Lung (tissue), 12 donors: Measurements from ENCODE around the gene THADA. TPM values are rescaled to one million over a fixed set of nuclear protein-coding genes. Genes with fewer than 3 reads are reported as not detected.

ENCODE experiments used
- ATAC-seq: fragments of 200-7000 bp; cut with Tn5 transposase; one replicate; pipeline ENCODE4 v1.9.1; 2020; ENCODE audit warnings: moderate number of reproducible peaks; ENCODE audit not compliant: insufficient read depth, low FRiP score
- DNase-seq, 3 donors: peaks; one replicate each; pipeline ENCODE4 v3.0.0-alpha.2; 2013 to 2017
- H3K27ac ChIP-seq, 2 donors: one replicate each; pipeline ENCODE4 v1.5.1; 2013; ENCODE audit warnings: mild to moderate bottlenecking in 2 of 2, moderate library complexity in 2 of 2, control low read depth in 1 of 2, inconsistent platforms in 1 of 2, low read depth in 1 of 2, low read length in 1 of 2
- H3K27me3 ChIP-seq, 3 donors: one replicate each; pipeline ENCODE4 v1.5.1; 2013; ENCODE audit warnings: low read length in 2 of 3; ENCODE audit not compliant: control insufficient read depth in 3 of 3, insufficient read depth in 3 of 3
- H3K36me3 ChIP-seq, 4 donors: one replicate each; pipeline ENCODE4 v1.5.1; 2013; ENCODE audit warnings: low read length in 4 of 4, mild to moderate bottlenecking in 1 of 4, moderate library complexity in 1 of 4; ENCODE audit not compliant: control insufficient read depth in 4 of 4, insufficient read depth in 4 of 4
- H3K4me1 ChIP-seq, 5 donors: one replicate each; pipeline ENCODE4 v1.5.1; 2013; ENCODE audit warnings: low read length in 5 of 5, mild to moderate bottlenecking in 2 of 5, moderate library complexity in 1 of 5; ENCODE audit not compliant: control insufficient read depth in 5 of 5, insufficient read depth in 5 of 5
- H3K4me3 ChIP-seq: one replicate; pipeline ENCODE4 v1.5.1; 2013; ENCODE audit warnings: mild to moderate bottlenecking, control low read depth, moderate library complexity
- H3K9ac ChIP-seq, 2 donors: one replicate each; pipeline ENCODE4 v1.5.1; 2013; ENCODE audit warnings: low read length in 2 of 2, control low read depth in 1 of 2; ENCODE audit not compliant: insufficient read depth in 1 of 2
- H3K9me3 ChIP-seq, 4 donors: one replicate each; pipeline ENCODE4 v1.5.1; 2013; ENCODE audit warnings: low read length in 3 of 4, mild to moderate bottlenecking in 1 of 4, moderate library complexity in 1 of 4; ENCODE audit not compliant: control insufficient read depth in 4 of 4, insufficient read depth in 3 of 4
- whole genome bisulfite sequencing, 2 donors: extraction: QIAGEN DNeasy Blood & Tissue Kit; methylation state at CpG; one replicate each; pipeline ENCODE4 v1.1.7; 2013; 5-methylcytosine and 5-hydroxymethylcytosine counted together
- polyA plus RNA-seq, 2 donors: library from polyadenylated mRNA; stranded (reverse); fragments of 200-250 nt; gene quantifications; one replicate each; pipeline ENCODE4 v1.2.1, GENCODE V29; 2013
- total RNA-seq, 2 donors: library from RNA; depleted of rRNA in 1 of 2; stranded (reverse); fragments of >200 nt in 1 of 2; gene quantifications; one replicate each; pipeline ENCODE4 v1.2.1, GENCODE V29; 2014 to 2021
- TF ChIP-seq, protein P1 (sequence below): IDR thresholded peaks from 2 replicates; pipeline ENCODE4 v1.5.1; 2012; ENCODE audit warnings: mild to moderate bottlenecking; ENCODE audit errors: control extremely low read depth, extremely low read depth
- donor health status: control.
- donor health status: control.
- donor health status: Bipolar disorder and iron deficiency.
- donor health status: healthy.
- donor health status: DM: yes; HTN: yes; CAD: no.

The THADA gene
- total and polyA plus RNA-seq, 4 donors = 11.3 to 72.5 (median 25.2) TPM

GRCh38 chr2:43507137-43507536, 88.7 kb downstream of the THADA start:
- 96 to 99% methylated on average over 2 of the region's 2 CpGs for WGBS, 2 donors
- H3K4me1 ChIP-seq = peaks cover 0 to 9% (median 0%) of the 10 kb centered on the region in 5 donors
- no peak for ATAC-seq
- H3K36me3 ChIP-seq = peaks cover 4 to 13% (median 6%) of the 10 kb centered on the region in 4 donors
- H3K9ac ChIP-seq = no peak overlapping the region
- no peak for DNase-seq
- no peaks in the 10 kb centered on the region for H3K27me3 ChIP-seq
- TF ChIP-seq, protein P1, sequence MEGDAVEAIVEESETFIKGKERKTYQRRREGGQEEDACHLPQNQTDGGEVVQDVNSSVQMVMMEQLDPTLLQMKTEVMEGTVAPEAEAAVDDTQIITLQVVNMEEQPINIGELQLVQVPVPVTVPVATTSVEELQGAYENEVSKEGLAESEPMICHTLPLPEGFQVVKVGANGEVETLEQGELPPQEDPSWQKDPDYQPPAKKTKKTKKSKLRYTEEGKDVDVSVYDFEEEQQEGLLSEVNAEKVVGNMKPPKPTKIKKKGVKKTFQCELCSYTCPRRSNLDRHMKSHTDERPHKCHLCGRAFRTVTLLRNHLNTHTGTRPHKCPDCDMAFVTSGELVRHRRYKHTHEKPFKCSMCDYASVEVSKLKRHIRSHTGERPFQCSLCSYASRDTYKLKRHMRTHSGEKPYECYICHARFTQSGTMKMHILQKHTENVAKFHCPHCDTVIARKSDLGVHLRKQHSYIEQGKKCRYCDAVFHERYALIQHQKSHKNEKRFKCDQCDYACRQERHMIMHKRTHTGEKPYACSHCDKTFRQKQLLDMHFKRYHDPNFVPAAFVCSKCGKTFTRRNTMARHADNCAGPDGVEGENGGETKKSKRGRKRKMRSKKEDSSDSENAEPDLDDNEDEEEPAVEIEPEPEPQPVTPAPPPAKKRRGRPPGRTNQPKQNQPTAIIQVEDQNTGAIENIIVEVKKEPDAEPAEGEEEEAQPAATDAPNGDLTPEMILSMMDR = no peak
- no peak overlapping the region for H3K4me3 ChIP-seq
- H3K9me3 ChIP-seq = no peaks in the 10 kb centered on the region
- H3K27ac ChIP-seq = no peak overlapping the region

DNA sequence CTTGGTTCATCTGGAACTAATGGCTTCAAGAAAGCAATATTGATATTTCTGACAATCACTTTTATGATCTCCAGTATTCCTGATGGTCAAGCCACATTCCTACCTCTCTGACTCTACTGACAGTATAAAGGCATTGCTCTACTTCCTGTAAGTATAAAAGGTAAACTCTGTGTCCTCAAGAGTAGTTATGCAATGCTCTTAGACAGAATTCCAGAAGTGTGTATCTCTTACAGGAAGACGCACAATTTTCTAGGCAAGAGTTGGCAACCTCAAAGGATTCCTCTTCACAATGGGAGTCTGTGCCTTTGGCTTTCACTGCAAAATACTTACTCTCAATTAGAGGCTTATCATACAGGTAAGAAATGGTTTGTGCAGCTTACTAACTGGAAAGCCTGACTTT, 100.1 kb downstream of the THADA start:
- TF ChIP-seq, protein P1 = no peak
- no peak for DNase-seq
- 58 to 86% methylated on average over 1 of the region's 1 CpG for WGBS, 2 donors
- no peak for ATAC-seq
- Histone ChIP-seq H3K27me3 (no peaks in the 10 kb centered on the region), H3K36me3 (peaks cover 0 to 7% (median 3%) of the 10 kb centered on the region in 4 donors), H3K4me1 (no peaks in the 10 kb centered on the region), H3K9me3 (no peaks in the 10 kb centered on the region), H3K9ac (no peak overlapping the region), H3K27ac (no peak overlapping the region), H3K4me3 (no peak overlapping the region)

- H3K4me1 ChIP-seq = no peaks in the 10 kb centered on the region
- ATAC-seq (no peak), DNase-seq (no peak)
- TF ChIP-seq, protein P1 = no peak
- no peaks in the 10 kb centered on the region for H3K9me3 ChIP-seq
- 96 to 97% methylated on average over 1 of the region's 1 CpG for WGBS, 2 donors
- no peak overlapping the region for H3K9ac ChIP-seq
- peaks cover 0 to 7% (median 3%) of the 10 kb centered on the region in 4 donors for H3K36me3 ChIP-seq
- no peak overlapping the region for H3K4me3 ChIP-seq
- no peaks in the 10 kb centered on the region for H3K27me3 ChIP-seq
- H3K27ac ChIP-seq = no peak overlapping the region
These were observed 101.9 kb downstream of the THADA start for GRCh38 chr2:43493954-43494353.

DNA sequence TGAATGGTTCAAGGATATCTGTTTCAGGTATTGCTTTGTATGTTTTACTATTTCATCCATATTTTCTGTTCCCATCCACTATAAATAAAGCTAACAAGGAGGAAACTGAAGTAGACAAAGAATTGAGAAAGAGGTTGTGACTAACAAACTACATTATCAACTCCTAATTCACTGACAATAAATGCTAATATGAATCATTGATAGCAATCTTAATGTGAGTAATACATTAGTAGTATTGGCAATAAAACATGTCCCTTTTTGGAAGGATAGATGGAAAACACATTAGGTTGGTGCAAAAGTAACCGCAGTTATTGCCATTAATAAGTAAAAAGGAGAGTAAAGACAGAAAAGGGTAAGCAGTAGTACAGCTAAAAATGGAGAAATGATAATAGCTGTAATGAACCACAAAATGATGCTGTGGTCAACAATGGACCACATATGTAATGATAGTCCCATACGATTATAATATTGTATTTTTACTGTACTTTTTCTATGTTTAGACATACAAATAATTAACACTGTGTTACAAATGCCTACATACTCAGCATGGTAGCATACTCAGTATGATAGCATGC, 104.7 kb downstream of the THADA start:
- Histone ChIP-seq H3K4me1 (peaks cover 0 to 6% (median 0%) of the 10 kb centered on the region in 5 donors), H3K4me3 (no peak overlapping the region), H3K27ac (no peak overlapping the region), H3K9ac (no peak overlapping the region), H3K27me3 (no peaks in the 10 kb centered on the region), H3K36me3 (no peaks in the 10 kb centered on the region), H3K9me3 (no peaks in the 10 kb centered on the region)
- WGBS, 2 donors = 86 to 93% methylated on average over 2 of the region's 2 CpGs
- TF ChIP-seq, protein P1 = no peak
- no peak for ATAC-seq
- DNase-seq = no peak
